ENCODE measurements around the gene MAGEA6.
"Not testable (repeated sequence)": the region's sequence is repeated elsewhere in the genome, so short reads cannot be mapped to it uniquely, and the experiment has no call there.

Gene MAGEA6, protein sequence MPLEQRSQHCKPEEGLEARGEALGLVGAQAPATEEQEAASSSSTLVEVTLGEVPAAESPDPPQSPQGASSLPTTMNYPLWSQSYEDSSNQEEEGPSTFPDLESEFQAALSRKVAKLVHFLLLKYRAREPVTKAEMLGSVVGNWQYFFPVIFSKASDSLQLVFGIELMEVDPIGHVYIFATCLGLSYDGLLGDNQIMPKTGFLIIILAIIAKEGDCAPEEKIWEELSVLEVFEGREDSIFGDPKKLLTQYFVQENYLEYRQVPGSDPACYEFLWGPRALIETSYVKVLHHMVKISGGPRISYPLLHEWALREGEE

GRCh38 chrX:152769549-152770289 is at the start of gene MAGEA6:
Gene MAGEA6 (minus strand): TSS chrX:152769689. CDS start chrX:152767650, 2,039 bp downstream.
- DNase-seq: not testable (repeated sequence)

DNA sequence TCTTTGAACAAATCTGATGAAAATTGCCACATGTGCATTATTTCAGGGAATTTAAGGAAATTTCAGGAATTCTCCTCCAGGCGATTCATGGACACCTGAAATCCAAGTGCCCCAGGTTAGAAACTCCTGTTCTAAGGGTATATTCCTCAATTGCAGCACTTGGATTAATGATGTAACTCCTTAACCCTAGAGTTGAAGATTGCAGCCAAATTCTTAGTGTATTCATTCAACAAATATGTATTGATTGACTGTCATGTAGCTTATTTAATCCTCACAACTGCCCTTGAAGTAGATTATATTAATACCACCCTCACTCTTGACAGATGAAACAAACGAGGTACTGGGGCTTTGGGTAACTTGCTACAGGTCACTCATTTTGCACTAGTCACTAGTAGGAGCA is 49.8 kb upstream of the MAGEA6 start:
- DNase-seq: no peak

DNA sequence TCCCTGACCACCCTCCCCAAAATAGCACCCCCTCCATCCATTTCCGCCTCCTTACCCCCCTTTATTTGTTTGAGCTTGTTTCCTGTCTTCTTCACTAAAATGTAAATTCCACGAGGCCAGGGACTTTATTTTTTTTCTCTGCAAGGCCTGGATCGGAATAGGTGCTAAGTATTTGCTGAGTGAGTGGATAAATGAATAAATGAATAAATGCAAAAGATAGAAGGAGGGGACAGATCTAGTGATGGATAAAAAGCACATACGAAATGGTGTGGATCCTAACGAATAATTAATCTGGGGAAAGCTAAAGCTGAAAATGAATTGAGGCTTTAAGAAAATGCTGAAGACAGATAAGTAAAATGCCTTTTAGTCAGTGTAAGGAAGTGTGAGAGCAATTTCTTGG is 48.9 kb upstream of the MAGEA6 start:
- no peak for DNase-seq

GRCh38 chrX:152817078-152817764 is 47.7 kb upstream of the MAGEA6 start:
- peak; percentile 18 for DNase-seq

DNA sequence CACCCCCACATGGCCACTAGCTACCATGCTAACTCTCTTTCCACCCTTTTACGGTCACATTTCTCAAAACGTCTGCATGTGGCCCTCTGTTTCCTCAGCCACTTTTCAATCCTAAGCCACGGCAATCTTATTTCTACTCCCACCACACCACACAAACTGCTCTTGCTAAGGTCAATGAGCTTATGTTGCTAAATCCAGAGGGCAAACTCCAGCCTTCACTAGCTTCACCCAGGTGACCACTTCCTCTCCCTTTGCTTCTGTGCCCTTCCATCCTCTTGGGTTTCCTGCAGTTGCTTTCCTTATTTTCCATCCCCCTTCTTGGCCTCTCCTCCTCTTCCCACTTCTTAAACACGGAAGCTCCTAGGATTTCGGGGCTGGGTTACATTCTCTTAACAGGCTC is 44.6 kb upstream of the MAGEA6 start:
- no peak for DNase-seq

DNA sequence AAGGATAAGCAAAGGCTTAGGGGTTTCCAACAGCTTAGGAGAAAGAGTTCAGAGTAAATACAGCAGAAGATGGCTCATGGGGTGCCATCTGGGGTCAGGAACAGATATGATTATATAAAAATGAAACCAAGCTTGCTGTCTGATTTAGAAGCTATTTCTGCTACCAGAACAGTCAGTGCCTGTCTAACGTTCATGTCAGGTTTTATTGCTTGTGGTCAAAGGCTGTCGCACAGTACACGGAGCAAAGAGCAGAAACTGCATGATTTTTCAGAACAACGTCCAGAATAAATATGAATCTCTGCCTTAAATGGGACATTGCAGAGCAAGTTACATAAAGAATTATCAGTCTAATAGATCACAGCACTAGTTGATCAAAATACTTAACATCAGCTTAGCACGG is 43.7 kb upstream of the MAGEA6 start:
- no peak for DNase-seq

- no peak for DNase-seq
These were observed 40.9 kb upstream of the MAGEA6 start for GRCh38 chrX:152810403-152810802.

- no peak for DNase-seq
These were observed 36.5 kb upstream of the MAGEA6 start for GRCh38 chrX:152806035-152806434.

- DNase-seq: no peak
These were observed 29.5 kb upstream of the MAGEA6 start for GRCh38 chrX:152798945-152799344.

- not testable (repeated sequence) for DNase-seq
These were observed 17.6 kb upstream of the MAGEA6 start for GRCh38 chrX:152787062-152787461.

- not testable (repeated sequence) for DNase-seq
These were observed 2.9 kb downstream of the MAGEA6 start for GRCh38 chrX:152766562-152766961.

DNA sequence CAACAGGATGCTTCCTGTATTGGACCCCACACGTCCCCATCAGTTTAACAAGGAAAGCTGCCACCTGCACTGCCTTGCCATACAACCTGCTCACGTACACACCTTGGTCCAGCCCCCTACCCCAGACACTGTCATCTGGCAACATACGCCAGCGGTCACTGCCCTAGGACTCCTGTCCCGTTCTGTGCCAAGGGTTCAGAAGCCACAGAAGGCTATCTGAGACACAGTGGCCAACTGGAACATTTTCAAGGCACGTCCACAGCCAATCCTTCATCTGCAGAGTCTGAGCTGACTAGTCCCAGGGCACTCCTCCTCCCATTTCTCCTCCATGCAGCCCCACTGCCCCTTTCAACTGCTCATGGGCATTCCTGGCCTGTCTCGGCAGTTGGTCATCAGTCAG is 7.9 kb downstream of the MAGEA6 start:
- DNase-seq: not testable (repeated sequence)

GRCh38 chrX:152759544-152759943 is 9.9 kb downstream of the MAGEA6 start:
- not testable (repeated sequence) for DNase-seq

DNA sequence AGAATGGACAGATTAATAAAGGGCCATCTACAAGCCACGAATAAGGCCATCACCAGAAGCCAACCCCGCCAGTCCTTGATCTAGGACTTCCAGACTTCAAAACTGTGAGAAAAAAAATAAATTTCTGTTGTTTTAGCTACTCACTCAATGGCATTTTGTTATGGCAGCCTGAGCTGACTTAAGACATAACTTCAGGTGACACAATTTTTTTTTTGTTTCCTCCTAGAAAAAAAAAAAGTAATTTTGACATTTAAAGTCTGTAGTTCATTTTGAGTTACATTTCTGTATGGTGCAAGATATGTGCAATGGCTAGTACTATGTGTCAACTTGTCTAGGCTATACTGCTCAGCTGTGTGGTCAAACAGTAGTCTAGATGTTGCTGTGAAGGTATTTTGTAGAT is 10.6 kb downstream of the MAGEA6 start, which contains the start of gene CSAG3:
Gene CSAG3 (plus strand): TSS at position 301 of the 400 bp plus-strand sequence.
- DNase-seq: not testable (repeated sequence)

DNA sequence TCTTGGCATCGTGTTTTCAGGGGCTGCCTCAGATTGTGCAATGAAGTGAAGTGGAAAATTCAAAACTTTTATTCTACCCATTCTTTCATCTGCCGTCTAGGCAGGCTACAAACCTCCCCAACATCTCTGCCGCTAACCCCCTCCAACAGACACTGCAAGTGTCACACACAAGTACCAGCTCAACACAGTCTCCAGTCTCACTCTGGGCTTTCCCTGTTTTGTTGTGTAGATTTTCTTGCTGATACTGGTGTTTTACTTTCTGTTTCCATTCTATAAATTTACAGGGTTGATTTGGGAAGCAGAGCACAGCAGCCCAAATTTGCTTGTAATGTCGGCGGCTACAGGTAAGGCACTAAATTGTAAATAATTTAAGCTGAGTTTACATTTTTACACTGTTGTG is 14.6 kb downstream of the MAGEA6 start:
- DNase-seq: not testable (repeated sequence)

GRCh38 chrX:152753686-152754650 is 15.5 kb downstream of the MAGEA6 start, which contains the start of gene MAGEA2:
Gene MAGEA2 (minus strand): TSS chrX:152753842. CDS start chrX:152751363, 2,479 bp downstream.
- DNase-seq: not testable (repeated sequence)

GRCh38 chrX:152738560-152738959 is 30.9 kb downstream of the MAGEA6 start:
- no peak for DNase-seq

- not testable (repeated sequence) for DNase-seq
These were observed 33.0 kb downstream of the MAGEA6 start for GRCh38 chrX:152736528-152736927.

- DNase-seq: no peak
These were observed 33.5 kb downstream of the MAGEA6 start for GRCh38 chrX:152735860-152736511.

DNA sequence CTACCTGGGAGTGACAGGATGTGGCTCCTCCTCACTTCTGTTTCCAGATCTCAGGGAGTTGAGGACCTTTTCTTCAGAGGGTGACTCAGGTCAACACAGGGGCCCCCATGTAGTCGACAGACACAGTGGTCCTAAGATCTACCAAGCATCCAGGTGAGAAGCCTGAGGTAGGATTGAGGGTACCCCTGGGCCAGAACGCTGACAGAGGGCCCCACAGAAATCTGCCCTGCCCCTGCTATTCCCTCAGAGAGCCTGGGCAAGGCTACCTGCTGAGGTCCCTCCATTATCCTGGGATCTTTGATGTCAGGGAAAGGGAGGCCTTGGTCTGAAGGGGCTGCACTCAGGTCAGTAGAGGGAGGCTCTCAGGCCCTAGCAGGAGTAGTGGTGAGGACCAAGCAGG is 34.4 kb downstream of the MAGEA6 start:
- no peak for DNase-seq

DNA sequence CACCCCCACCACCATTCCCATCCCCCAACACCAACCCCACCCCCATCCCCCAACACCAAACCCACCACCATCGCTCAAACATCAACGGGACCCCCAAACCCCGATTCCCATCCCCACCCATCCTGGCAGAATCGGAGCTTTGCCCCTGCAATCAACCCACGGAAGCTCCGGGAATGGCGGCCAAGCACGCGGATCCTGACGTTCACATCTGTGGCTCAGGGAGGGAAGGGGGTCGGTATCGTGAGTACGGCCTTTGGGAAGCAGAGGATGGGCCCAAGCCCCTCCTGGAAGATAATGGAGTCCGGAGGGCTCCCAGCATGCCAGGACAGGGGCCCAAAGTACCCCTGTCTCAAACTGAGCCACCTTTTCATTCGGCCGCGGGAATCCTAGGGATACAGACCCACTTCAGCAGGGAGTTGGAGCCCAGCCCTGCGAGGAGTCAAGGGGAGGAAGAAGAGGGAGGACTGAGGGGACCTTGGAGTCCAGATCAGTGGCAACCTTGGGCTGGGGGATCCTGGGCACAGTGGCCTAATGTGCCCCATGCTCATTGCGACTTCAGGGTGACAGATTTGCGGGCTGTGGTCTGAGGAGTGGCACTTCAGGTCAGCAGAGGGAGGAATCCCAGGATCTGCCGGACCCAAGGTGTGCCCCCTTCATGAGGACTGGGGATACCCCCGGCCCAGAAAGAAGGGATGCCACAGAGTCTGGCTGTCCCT is 35.2 kb downstream of the MAGEA6 start:
- not testable (repeated sequence) for DNase-seq

All from NCI-H1092 treated with DMSO at 0.1 percent for 48 hours (cell line).